ENCODE data around the gene IFITM2. TPM values are rescaled to one million over a fixed set of nuclear protein-coding genes. Genes with fewer than 3 reads are reported as not detected.
A peak's percentile ranks its signal among the peaks of the same experiment; 100 is the strongest.

IFITM2 gene
- total and polyA plus RNA-seq, 5 donors = 180 to 393 (median 266) TPM

- intact Hi-C loops (cut with DNase I) = no loop called here
- H3K27ac ChIP-seq (ENCODE audit: low read length) = no peak overlapping the region
- DNase-seq (peak in 2 of 3 donors; percentile 46 to 52), ATAC-seq (no peak)
- H3K4me3 ChIP-seq (ENCODE audit: low read length) = no peak overlapping the region
- no peaks in the 10 kb centered on the region for H3K4me1 ChIP-seq (ENCODE audit: control insufficient read depth, insufficient read depth, low read length)
- no peaks in the 10 kb centered on the region for H3K9me3 ChIP-seq (ENCODE audit: control insufficient read depth, low read length)
- H3K27me3 ChIP-seq (ENCODE audit: control insufficient read depth, insufficient read depth) = no peaks in the 10 kb centered on the region
- 73% methylated on average over 35 of the region's 35 CpGs for WGBS
These were observed 11.2 kb upstream of the IFITM2 start for GRCh38 chr11:296171-297050.

- Histone ChIP-seq H3K27ac (ENCODE audit: low read length) (no peak overlapping the region), H3K4me1 (ENCODE audit: control insufficient read depth, insufficient read depth, low read length) (no peaks in the 10 kb centered on the region), H3K27me3 (ENCODE audit: control insufficient read depth, insufficient read depth) (no peaks in the 10 kb centered on the region), H3K9me3 (ENCODE audit: control insufficient read depth, low read length) (no peaks in the 10 kb centered on the region), H3K4me3 (ENCODE audit: low read length) (no peak overlapping the region)
- ATAC-seq = peak; percentile 1 to 2
- peak in 2 of 3 donors; percentile 55 for DNase-seq
- intact Hi-C loops (cut with DNase I) = no loop called here
- 63% methylated on average over 13 of the region's 13 CpGs for WGBS
These were observed 10.5 kb upstream of the IFITM2 start for GRCh38 chr11:297051-297585.

GRCh38 chr11:297586-298405 is 9.8 kb upstream of the IFITM2 start:
- Histone ChIP-seq H3K4me1 (ENCODE audit: control insufficient read depth, insufficient read depth, low read length) (no peaks in the 10 kb centered on the region), H3K9me3 (ENCODE audit: control insufficient read depth, low read length) (no peaks in the 10 kb centered on the region), H3K27ac (ENCODE audit: low read length) (no peak overlapping the region), H3K4me3 (ENCODE audit: low read length) (no peak overlapping the region), H3K27me3 (ENCODE audit: control insufficient read depth, insufficient read depth) (no peaks in the 10 kb centered on the region)
- ATAC-seq (peak; percentile 17 to 27), DNase-seq (peak; percentile 23 to 78 (median 69))
- intact Hi-C loops (cut with DNase I) = no loop called here
- WGBS = 54% methylated on average over 26 of the region's 26 CpGs

GRCh38 chr11:298406-299065 is 9.1 kb upstream of the IFITM2 start:
- no peaks in the 10 kb centered on the region for H3K4me1 ChIP-seq (ENCODE audit: control insufficient read depth, insufficient read depth, low read length)
- ATAC-seq (peak in 1 of 2 donors; percentile 7), DNase-seq (peak; percentile 17 to 59 (median 51))
- intact Hi-C loops (cut with DNase I) = no loop called here
- 66% methylated on average over 15 of the region's 15 CpGs for WGBS
- no peaks in the 10 kb centered on the region for H3K9me3 ChIP-seq (ENCODE audit: control insufficient read depth, low read length)
- H3K27me3 ChIP-seq (ENCODE audit: control insufficient read depth, insufficient read depth) = no peaks in the 10 kb centered on the region
- no peak overlapping the region for H3K4me3 ChIP-seq (ENCODE audit: low read length)
- no peak overlapping the region for H3K27ac ChIP-seq (ENCODE audit: low read length)

- ATAC-seq (no peak), DNase-seq (peak; percentile 14 to 65 (median 55))
- intact Hi-C loops (cut with DNase I) = no loop called here
- H3K27ac ChIP-seq (ENCODE audit: low read length) = no peak within 1 kb of the TSS
- no peaks in the 10 kb centered on the region for H3K27me3 ChIP-seq (ENCODE audit: control insufficient read depth, insufficient read depth)
- no peaks in the 10 kb centered on the region for H3K9me3 ChIP-seq (ENCODE audit: control insufficient read depth, low read length)
- WGBS = 66% methylated on average over 40 of the region's 40 CpGs
- H3K4me3 ChIP-seq (ENCODE audit: low read length) = no peak within 1 kb of the TSS
- H3K4me1 ChIP-seq (ENCODE audit: control insufficient read depth, insufficient read depth, low read length) = no peaks in the 10 kb centered on the region
These were observed 8.3 kb upstream of the IFITM2 start, which contains the start of gene IFITM5 for GRCh38 chr11:299081-299891. TSS of gene IFITM5 (minus strand) at chr11:299526. CDS start at chr11:299490, 36 bp downstream.

GRCh38 chr11:299951-300735 is 7.5 kb upstream of the IFITM2 start:
- DNase-seq = peak; percentile 25 to 70 (median 64)

GRCh38 chr11:303363-303762 is 4.3 kb upstream of the IFITM2 start:
- peak in 2 of 3 donors; percentile 36 to 44 for DNase-seq
- ATAC-seq = no peak
- Histone ChIP-seq H3K4me3 (ENCODE audit: low read length) (no peak overlapping the region), H3K9me3 (ENCODE audit: control insufficient read depth, low read length) (no peaks in the 10 kb centered on the region), H3K27ac (ENCODE audit: low read length) (no peak overlapping the region), H3K4me1 (ENCODE audit: control insufficient read depth, insufficient read depth, low read length) (peaks cover 2% of the 10 kb centered on the region), H3K27me3 (ENCODE audit: control insufficient read depth, insufficient read depth) (no peaks in the 10 kb centered on the region)
- WGBS = 84% methylated on average over 12 of the region's 12 CpGs
- intact Hi-C loops (cut with DNase I) = loop anchor here in 1 of 4 donors (10.0 kb wide), 1 partner anchor 51 kb away; no protein-coding TSS in a partner anchor

More at GRCh38 chr11:299951-300735, 7.5 kb upstream of the IFITM2 start:
- Histone ChIP-seq H3K4me1 (ENCODE audit: control insufficient read depth, insufficient read depth, low read length) (no peaks in the 10 kb centered on the region), H3K27me3 (ENCODE audit: control insufficient read depth, insufficient read depth) (no peaks in the 10 kb centered on the region), H3K4me3 (ENCODE audit: low read length) (no peak overlapping the region), H3K27ac (ENCODE audit: low read length) (no peak overlapping the region), H3K9me3 (ENCODE audit: control insufficient read depth, low read length) (no peaks in the 10 kb centered on the region)
- no peak for ATAC-seq
- WGBS = 27% methylated on average over 20 of the region's 20 CpGs
- intact Hi-C loops (cut with DNase I) = loop anchor here in 1 of 4 donors (10.0 kb wide), 1 partner anchor 55 kb away; no protein-coding TSS in a partner anchor

- Histone ChIP-seq H3K27ac (ENCODE audit: low read length) (no peak overlapping the region), H3K9me3 (ENCODE audit: control insufficient read depth, low read length) (no peaks in the 10 kb centered on the region), H3K27me3 (ENCODE audit: control insufficient read depth, insufficient read depth) (no peaks in the 10 kb centered on the region), H3K4me1 (ENCODE audit: control insufficient read depth, insufficient read depth, low read length) (peaks cover 2% of the 10 kb centered on the region), H3K4me3 (ENCODE audit: low read length) (no peak overlapping the region)
- WGBS = 75% methylated on average over 52 of the region's 52 CpGs
- DNase-seq (peak; percentile 30 to 74 (median 62)), ATAC-seq (no peak)
- intact Hi-C loops (cut with DNase I) = loop anchor here in 1 of 4 donors (10.0 kb wide), 1 partner anchor 51 kb away; no protein-coding TSS in a partner anchor
These were observed 3.5 kb upstream of the IFITM2 start for GRCh38 chr11:304061-304506.
